RWPE1 (cell line): ENCODE measurements around the gene FAM184A.

ENCODE experiments used
- CTCF ChIA-PET: fragments of 350-600 bp; sonication (Branson Sonifier 250); formaldehyde crosslinking; extraction: SDS; loops from one replicate; lab custom pipeline; 2021; lab: Yijun Ruan, JAX
- POLR2A ChIA-PET: fragments of 400-600 bp; formaldehyde crosslinking; extraction: SDS; loops from one replicate; lab custom pipeline; 2020; ENCODE audit warnings: antibody characterized with exemption; ENCODE audit not compliant: low non-redundant PET; lab: Yijun Ruan, JAX
- DNase-seq: peaks from one replicate; pipeline ENCODE4 v3.0.0; 2012; ENCODE audit warnings: low spot score
- H3K27ac ChIP-seq: fragments of 450-650 bp; 2 replicates; pipeline ENCODE4 v1.5.1; 2017
- CTCF ChIP-seq: fragments of 450-650 bp; conservative IDR thresholded peaks from 2 replicates; pipeline ENCODE4 v1.5.1; 2017; ENCODE audit warnings: low read depth, mild to moderate bottlenecking

FAM184A gene

GRCh38 chr6:119112812-119113530 lies 34.5 kb upstream of the FAM184A start:
- no peak overlapping the region for H3K27ac ChIP-seq
- TF ChIP-seq CTCF = no peak
- POLR2A ChIA-PET = no interaction called here
- CTCF ChIA-PET = interaction anchor here (0.7 kb wide), 1 partner anchor 150 kb away, joined by 3 read pairs; no protein-coding TSS in a partner anchor
- DNase-seq = no peak

- CTCF ChIA-PET = interaction anchor here (0.6 to 1.5 kb wide), 12 partner anchors 12 to 320 kb away, joined by 3 to 14 read pairs (median 6); no protein-coding TSS in a partner anchor
- peak; percentile 66 for TF ChIP-seq CTCF
- POLR2A ChIA-PET = no interaction called here
- no peak overlapping the region for H3K27ac ChIP-seq
- peak; percentile 59 for DNase-seq
Measured at GRCh38 chr6:119110601-119111548, 32.4 kb upstream of the FAM184A start.

GRCh38 chr6:119109654-119110325 lies 31.3 kb upstream of the FAM184A start:
- CTCF ChIA-PET = interaction anchor here (0.6 to 1.5 kb wide), 8 partner anchors 11 to 144 kb away, joined by 3 to 14 read pairs (median 6); no protein-coding TSS in a partner anchor
- POLR2A ChIA-PET = interaction anchor here (0.7 kb wide), 1 partner anchor 1131 kb away, joined by 4 read pairs; no protein-coding TSS in a partner anchor
- H3K27ac ChIP-seq = no peak overlapping the region
- no peak for DNase-seq
- TF ChIP-seq CTCF = no peak

- DNase-seq = no peak
- ChIA-PET CTCF (no interaction called here), POLR2A (no interaction called here)
- no peak for TF ChIP-seq CTCF
- no peak overlapping the region for H3K27ac ChIP-seq
Measured at GRCh38 chr6:119108076-119108475, 29.6 kb upstream of the FAM184A start.

- no peak for TF ChIP-seq CTCF
- no peak for DNase-seq
- ChIA-PET POLR2A (no interaction called here), CTCF (no interaction called here)
- no peak overlapping the region for H3K27ac ChIP-seq
Measured at GRCh38 chr6:119105282-119105681, 26.8 kb upstream of the FAM184A start.

- no peak for DNase-seq
- CTCF ChIA-PET = no interaction called here
- POLR2A ChIA-PET = no interaction called here
- TF ChIP-seq CTCF = no peak
- no peak overlapping the region for H3K27ac ChIP-seq
Measured at GRCh38 chr6:119102901-119103300, 24.4 kb upstream of the FAM184A start.
